ENCODE results near the gene ZNF302.

ZNF302 gene

DNA sequence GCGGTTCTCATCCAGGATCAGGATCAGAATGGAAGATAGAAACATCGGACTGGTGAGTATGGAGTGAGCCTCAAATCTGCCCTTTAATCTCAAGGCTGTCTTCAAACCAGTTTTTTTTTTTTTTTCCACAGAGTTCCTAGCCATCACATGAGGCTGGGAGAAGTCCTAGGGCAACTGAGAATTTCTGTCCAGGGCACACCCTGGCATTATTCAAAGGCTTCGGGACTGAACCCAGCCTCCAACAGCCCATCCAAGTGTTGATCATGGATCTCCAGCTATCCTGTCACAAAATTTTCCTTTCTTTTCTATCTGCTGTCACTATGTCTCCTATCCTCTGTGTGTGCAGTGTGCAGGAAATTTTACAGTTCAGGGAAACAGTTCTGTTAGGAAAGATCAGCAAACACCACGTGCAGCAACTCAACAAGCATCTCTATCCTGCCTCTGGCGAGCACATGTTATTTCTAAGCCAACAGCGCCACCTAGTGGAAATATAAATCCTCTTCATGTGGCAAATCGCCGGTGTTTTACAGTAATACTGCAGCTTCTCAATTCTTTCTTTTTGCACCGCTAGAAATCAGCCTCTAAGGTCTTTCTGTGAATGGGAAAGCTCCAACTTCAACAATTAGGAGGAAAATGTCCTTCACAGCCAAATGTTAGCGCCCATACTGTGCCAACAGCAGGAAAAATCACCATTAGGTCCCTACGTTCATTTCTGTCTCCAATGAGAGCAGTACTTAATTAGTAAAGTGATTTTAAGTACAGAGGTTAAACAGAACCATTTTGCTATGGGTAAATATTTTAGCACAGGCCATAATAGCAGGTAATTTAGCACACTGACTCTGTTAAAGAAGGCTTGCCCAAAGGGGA, 35.1 kb downstream of the ZNF302 start:
- TF ChIP-seq, protein P1, sequence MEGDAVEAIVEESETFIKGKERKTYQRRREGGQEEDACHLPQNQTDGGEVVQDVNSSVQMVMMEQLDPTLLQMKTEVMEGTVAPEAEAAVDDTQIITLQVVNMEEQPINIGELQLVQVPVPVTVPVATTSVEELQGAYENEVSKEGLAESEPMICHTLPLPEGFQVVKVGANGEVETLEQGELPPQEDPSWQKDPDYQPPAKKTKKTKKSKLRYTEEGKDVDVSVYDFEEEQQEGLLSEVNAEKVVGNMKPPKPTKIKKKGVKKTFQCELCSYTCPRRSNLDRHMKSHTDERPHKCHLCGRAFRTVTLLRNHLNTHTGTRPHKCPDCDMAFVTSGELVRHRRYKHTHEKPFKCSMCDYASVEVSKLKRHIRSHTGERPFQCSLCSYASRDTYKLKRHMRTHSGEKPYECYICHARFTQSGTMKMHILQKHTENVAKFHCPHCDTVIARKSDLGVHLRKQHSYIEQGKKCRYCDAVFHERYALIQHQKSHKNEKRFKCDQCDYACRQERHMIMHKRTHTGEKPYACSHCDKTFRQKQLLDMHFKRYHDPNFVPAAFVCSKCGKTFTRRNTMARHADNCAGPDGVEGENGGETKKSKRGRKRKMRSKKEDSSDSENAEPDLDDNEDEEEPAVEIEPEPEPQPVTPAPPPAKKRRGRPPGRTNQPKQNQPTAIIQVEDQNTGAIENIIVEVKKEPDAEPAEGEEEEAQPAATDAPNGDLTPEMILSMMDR (IDR thresholded peaks at IDR 0.05; ENCODE audit: low read depth, low read length) = peak; percentile 4
- no peak for TF ChIP-seq POLR2A (IDR thresholded peaks at IDR 0.05; ENCODE audit: extremely low read depth, insufficient read length)
- peak; percentile 91 for TF ChIP-seq MYC (IDR thresholded peaks at IDR 0.05; ENCODE audit: low read depth, low read length)
- TF ChIP-seq, protein P2, sequence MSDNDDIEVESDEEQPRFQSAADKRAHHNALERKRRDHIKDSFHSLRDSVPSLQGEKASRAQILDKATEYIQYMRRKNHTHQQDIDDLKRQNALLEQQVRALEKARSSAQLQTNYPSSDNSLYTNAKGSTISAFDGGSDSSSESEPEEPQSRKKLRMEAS (IDR thresholded peaks at IDR 0.05; ENCODE audit: low read depth, low read length) = peak; percentile 97
- no peak overlapping the region for H3K4me3 ChIP-seq (ENCODE audit: low read depth, low read length)
- peak; percentile 77 for DNase-seq (ENCODE audit: low read depth)

DNA sequence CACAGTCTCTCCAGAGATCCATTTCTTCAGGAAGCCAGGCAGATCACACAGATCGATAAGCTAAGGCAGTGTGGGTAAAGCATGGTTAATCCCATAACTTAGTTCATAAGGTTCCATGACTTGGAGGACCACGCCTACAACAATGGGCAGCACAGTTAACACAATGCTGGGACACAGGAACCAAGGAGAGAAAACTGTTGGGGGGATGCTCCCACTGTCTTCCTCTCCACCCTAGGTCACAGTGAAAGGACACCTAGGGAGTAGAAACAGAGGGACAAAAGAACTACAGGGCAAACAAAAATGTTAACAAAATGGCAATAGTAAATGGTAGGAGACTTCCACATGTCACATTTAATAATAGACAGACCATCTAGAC, 35.8 kb downstream of the ZNF302 start:
- DNase-seq (ENCODE audit: low read depth) = peak; percentile 11
- TF ChIP-seq, protein P2 (IDR thresholded peaks at IDR 0.05; ENCODE audit: low read depth, low read length) = no peak
- TF ChIP-seq, protein P1 (IDR thresholded peaks at IDR 0.05; ENCODE audit: low read depth, low read length) = no peak
- TF ChIP-seq POLR2A (IDR thresholded peaks at IDR 0.05; ENCODE audit: extremely low read depth, insufficient read length) (no peak), MYC (IDR thresholded peaks at IDR 0.05; ENCODE audit: low read depth, low read length) (no peak)
- H3K4me3 ChIP-seq (ENCODE audit: low read depth, low read length) = no peak overlapping the region

DNA sequence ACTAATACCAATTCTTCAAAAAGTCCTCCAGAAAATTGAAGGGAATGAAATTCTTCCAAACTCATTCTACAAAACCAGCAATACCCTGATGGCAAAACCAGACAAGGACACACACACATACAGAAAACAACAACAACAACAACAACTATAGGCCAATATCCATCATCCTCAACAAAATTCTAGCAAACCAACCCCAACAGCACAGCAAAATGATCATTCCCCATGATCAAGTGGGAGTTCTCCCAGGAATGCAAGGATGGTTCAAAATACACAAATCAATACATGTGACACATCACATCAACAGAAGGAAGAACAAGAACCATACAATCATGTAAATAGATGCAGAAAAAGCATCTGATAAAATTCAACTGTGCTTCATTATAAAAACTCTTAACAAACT, 37.9 kb downstream of the ZNF302 start:
- no peak overlapping the region for H3K4me3 ChIP-seq (ENCODE audit: low read depth, low read length)
- no peak for DNase-seq (ENCODE audit: low read depth)
- TF ChIP-seq, protein P2 (IDR thresholded peaks at IDR 0.05; ENCODE audit: low read depth, low read length) = no peak
- TF ChIP-seq, protein P1 (IDR thresholded peaks at IDR 0.05; ENCODE audit: low read depth, low read length) = no peak
- TF ChIP-seq MYC (IDR thresholded peaks at IDR 0.05; ENCODE audit: low read depth, low read length) (no peak), POLR2A (IDR thresholded peaks at IDR 0.05; ENCODE audit: extremely low read depth, insufficient read length) (no peak)

DNA sequence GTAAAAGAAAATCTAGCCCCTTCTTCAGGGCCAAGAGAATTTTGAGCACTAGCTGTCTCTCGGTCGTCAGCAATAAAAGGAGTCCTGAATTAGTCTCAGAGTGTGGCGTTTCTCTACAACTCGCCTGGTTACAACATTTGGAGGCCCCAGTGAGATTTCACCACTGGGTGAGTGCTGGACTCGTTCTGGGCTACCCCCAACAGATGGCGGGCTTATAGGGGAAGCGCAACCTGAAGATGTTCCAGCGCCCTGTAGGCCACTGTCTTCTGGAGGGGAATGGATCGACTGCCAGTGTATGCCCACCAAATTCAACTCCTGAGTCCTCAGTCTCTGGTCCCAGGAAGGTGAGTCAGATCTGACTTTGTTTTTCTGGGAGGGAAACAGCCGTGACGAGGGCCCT, 44.9 kb downstream of the ZNF302 start:
- TF ChIP-seq MYC (IDR thresholded peaks at IDR 0.05; ENCODE audit: low read depth, low read length) (no peak), POLR2A (IDR thresholded peaks at IDR 0.05; ENCODE audit: extremely low read depth, insufficient read length) (no peak)
- TF ChIP-seq, protein P2 (IDR thresholded peaks at IDR 0.05; ENCODE audit: low read depth, low read length) = no peak
- TF ChIP-seq, protein P1 (IDR thresholded peaks at IDR 0.05; ENCODE audit: low read depth, low read length) = no peak
- no peak overlapping the region for H3K4me3 ChIP-seq (ENCODE audit: low read depth, low read length)
- DNase-seq (ENCODE audit: low read depth) = no peak

DNA sequence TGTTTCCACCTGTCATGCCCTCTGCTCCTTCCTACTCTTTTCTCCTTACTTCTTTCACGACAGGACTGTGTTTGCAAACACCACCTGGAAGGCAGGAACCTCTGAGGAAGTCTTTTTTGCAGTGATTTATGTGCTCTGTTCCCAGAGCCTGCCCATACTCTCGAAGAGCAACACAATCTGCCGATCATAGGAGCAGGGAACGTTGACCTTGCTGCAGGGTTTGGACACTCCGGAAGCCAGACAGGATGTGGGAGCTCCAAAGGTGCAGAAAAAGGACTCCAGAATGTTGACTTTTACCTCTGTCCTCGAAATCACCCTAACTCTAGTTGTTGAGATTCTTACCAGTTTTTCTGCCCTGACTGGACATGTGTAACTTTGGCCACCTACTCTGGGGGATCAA, 47.9 kb downstream of the ZNF302 start:
- H3K4me3 ChIP-seq (ENCODE audit: low read depth, low read length) = no peak overlapping the region
- no peak for TF ChIP-seq POLR2A (IDR thresholded peaks at IDR 0.05; ENCODE audit: extremely low read depth, insufficient read length)
- TF ChIP-seq MYC (IDR thresholded peaks at IDR 0.05; ENCODE audit: low read depth, low read length) = no peak
- TF ChIP-seq, protein P1 (IDR thresholded peaks at IDR 0.05; ENCODE audit: low read depth, low read length) = no peak
- TF ChIP-seq, protein P2 (IDR thresholded peaks at IDR 0.05; ENCODE audit: low read depth, low read length) = no peak
- DNase-seq (ENCODE audit: low read depth) = no peak
